HG02588 (cell line): ENCODE data around the gene PARD3.
"Not testable (repeated sequence)": the region's sequence is repeated elsewhere in the genome, so short reads cannot be mapped to it uniquely, and the experiment has no call there.

ENCODE experiments used
- ATAC-seq: cut with Tn5 transposase; IDR thresholded peaks from one replicate; pipeline ENCODE4 v1.9.1; 2021; ENCODE audit warnings: mild to moderate bottlenecking, moderate library complexity; ENCODE audit not compliant: unreplicated experiment

Gene PARD3

GRCh38 chr10:34372509-34372908 lies 442.6 kb downstream of the PARD3 start:
- no peak for ATAC-seq

DNA sequence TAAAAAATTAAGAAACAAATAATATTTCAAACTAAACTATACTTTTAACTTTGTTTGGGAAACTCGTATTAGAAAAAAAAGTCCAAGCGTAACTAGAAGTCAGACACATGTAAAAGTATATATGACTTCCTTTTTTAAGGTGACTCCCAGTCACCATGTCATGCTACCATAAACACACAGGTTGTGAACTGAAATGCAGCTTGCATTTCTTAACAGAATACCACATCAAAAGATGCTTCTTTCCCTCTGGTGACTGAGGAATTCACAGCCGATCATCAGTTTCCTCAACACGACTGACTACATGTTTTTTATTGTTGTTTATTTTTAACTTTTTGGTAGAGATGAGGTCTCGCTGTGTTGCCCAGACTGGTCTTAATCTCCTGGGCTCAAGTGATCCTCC lies 445.0 kb downstream of the PARD3 start:
- ATAC-seq, result no peak

- no peak for ATAC-seq
These were observed 446.0 kb downstream of the PARD3 start for GRCh38 chr10:34369120-34369519.

- no peak for ATAC-seq
These were observed 450.7 kb downstream of the PARD3 start for GRCh38 chr10:34364253-34365037.

DNA sequence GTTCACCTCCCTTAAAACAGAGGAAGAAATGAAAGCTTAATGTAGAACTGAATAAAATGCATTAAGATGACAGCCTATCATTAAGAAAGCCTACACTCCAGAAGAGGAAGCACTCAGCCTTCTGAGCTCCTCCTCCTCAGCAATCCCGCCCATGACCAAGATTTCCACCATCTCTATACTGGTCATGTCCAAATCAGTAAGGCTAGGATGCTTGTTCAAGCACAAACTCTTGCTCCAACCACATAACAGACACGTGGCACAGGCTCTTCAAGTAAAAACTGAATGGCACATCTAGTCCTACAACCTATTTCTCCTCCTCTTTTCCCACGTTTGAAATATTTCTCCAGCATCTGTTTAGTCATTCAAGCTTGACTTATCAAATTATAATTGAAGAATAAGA lies 454.1 kb downstream of the PARD3 start:
- ATAC-seq, result no peak

DNA sequence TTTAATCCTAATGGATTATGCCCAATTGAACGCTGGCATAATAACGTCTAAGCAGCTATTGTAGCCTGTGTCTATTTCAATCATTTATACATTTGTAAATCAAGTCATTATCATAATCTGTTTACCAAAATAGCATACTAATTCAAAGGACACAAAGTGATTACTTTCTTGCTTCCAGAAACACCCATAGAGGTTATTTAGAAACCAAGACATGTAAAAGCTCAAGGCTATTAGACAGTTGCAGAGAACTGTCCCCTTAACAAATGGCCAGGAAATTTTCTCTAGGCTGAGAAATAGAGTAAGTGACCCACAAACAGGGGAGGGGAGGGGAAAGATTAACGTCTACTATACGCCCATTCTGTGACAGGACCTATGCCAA lies 455.7 kb downstream of the PARD3 start:
- ATAC-seq, result no peak

- no peak for ATAC-seq
These were observed 456.2 kb downstream of the PARD3 start for GRCh38 chr10:34358729-34359434.

GRCh38 chr10:34356463-34356862 lies 458.6 kb downstream of the PARD3 start:
- no peak for ATAC-seq

DNA sequence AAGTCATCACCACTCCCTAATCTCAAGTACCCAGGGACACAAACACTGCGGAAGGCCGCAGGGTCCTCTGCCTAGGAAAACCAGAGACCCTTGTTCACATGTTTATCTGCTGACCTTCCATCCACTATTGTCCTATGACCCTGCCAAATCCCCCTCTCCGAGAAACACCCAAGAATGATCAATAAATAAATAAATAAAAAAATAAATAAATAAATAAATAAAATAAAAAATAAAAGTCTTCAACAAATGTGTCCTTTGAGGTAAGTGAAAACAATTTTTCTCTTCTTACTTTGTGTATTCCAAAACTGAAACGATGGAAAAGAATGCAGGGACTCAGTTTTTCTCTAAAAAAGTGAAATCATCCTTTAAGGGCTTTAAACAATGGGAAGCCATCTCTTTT lies 461.6 kb downstream of the PARD3 start:
- ATAC-seq, result not testable (repeated sequence)

- ATAC-seq, result not testable (repeated sequence)
These were observed 462.4 kb downstream of the PARD3 start for GRCh38 chr10:34352599-34353204.

DNA sequence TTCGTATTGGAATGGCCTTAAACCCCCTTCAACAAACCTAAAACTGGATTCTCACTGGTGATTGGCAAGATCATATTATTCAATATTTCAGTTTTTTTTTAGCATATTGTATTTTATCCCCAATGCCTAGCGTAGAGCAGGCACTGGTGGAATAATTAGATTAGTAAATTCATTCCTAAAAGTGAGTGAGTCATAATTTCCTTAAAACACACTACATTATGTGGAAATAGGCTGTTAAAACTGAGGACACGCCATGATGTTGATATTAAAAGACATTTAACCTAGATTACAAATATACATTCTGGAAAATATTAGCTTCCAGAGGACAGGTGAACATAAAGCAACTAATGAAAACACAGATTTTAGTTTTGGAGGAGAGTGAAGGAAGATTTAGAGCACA lies 463.9 kb downstream of the PARD3 start:
- ATAC-seq, result no peak

GRCh38 chr10:34348917-34349485 lies 466.1 kb downstream of the PARD3 start:
- ATAC-seq, result no peak

DNA sequence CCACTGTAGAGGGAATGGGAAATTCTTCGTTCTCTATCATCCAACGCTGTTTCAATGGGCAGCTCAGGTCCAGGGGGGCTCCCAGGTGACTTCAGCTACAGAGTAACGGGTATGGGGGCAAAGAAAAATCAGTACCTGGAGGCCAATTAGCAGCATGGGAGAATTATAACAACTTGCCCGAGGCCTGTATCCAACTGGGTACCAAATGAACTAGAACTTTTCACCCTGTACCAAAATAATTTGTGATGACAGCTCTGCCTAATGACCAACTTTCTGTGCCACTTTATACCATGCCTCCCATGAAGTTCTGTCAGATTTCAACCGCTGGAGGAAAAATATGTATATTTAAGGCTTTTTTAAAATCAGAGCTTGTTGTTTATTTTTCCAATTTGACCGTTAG lies 467.1 kb downstream of the PARD3 start:
- no peak for ATAC-seq

GRCh38 chr10:34347131-34347530 lies 468.0 kb downstream of the PARD3 start:
- no peak for ATAC-seq

- ATAC-seq, result no peak
These were observed 468.5 kb downstream of the PARD3 start for GRCh38 chr10:34346516-34347100.

DNA sequence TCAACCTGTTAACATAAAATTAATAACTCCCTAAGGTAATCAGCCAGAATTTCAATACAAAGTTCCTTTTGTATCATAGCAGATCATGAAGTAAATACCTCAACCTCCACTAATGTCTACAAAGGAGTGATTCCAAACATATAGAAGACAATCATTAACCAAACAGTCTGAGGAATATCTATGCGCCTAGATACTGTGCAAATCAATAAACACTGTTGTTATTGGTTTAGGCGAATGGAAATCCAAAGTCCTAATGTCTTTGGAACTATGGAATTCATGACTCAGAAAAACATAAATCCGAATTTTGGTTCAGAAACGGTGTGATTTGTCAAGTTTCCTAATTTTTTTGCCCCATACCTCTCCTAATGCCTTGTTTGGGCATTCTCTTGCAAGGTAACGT lies 469.7 kb downstream of the PARD3 start:
- no peak for ATAC-seq

- ATAC-seq, result no peak
These were observed 471.3 kb downstream of the PARD3 start for GRCh38 chr10:34343764-34344163.

- ATAC-seq, result no peak
These were observed 473.6 kb downstream of the PARD3 start for GRCh38 chr10:34341473-34341872.

DNA sequence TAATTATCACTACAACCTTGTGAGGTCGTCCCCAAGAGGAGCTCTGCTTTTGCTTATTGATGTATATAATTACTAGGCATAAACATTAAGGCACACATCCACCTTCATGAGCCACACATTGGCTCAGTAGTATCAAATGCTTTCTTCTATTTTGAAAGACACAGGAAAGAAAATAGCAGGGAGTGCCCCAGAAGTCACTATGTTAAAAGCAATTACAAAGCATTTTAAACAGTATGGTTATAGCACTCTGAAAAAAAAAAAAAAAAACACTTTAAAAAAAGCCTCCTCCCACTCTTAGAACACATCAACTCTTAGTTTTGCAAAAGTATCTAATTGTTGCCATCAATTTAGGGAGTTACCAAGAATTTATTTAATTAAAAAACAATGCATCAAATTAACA lies 474.2 kb downstream of the PARD3 start:
- no peak for ATAC-seq

DNA sequence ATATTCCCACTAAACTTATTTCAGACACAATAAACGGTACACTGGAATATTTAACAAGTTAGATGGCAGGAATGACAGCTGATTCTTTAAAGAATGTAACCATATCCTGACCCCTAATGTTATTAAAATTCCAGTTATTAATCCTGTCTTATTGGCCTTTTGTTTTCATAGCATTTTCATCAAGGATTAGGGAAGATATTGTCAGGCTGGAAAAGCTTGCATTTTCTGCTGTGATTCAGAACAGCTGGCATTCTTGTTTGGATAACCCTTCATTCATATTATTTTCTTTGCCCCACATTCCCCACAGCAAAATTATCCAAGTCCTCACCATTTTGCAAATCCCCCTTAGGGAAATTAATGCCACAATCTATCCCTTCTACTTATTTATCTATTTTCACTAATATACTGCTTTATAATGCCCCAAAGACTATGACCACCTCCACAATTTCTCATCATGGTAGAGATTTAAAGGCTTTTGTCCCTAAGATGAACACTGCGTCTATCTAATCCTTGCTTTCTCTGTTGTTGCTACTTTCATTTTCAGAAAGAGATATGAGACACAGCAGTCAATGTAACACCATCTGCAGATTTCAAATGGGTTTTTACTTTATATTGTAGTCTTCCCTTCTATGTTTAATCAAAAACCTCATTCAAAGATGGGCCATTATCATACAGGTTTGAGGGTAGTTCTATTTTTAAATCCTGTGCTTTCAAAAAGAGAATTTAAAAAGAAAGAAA lies 475.1 kb downstream of the PARD3 start:
- no peak for ATAC-seq

GRCh38 chr10:34337917-34338316 lies 477.2 kb downstream of the PARD3 start:
- ATAC-seq, result no peak
